Stimulated activated CD4-positive, alpha-beta T cell treated with anti-CD3 and anti-CD28 coated beads, Interleukin-1b, Interleukin-23, amount 100 ng/mL, for 1 hour (primary cell): ENCODE data around the gene QSOX1.

Experiments
- DNase-seq, 2 donors: peaks; one replicate each; pipeline ENCODE4 v3.0.0-alpha.2; 2020; ENCODE audit warnings: low read depth in 2 of 2

QSOX1 gene

GRCh38 chr1:180145446-180145845 lies 9.2 kb upstream of the QSOX1 start:
- no peak for DNase-seq

- DNase-seq, result no peak
Measured at GRCh38 chr1:180150982-180151381, 3.7 kb upstream of the QSOX1 start.

GRCh38 chr1:180151508-180151907 lies 3.2 kb upstream of the QSOX1 start:
- DNase-seq, result no peak

- DNase-seq, result no peak
Measured at GRCh38 chr1:180152588-180152987, 2.1 kb upstream of the QSOX1 start.

- DNase-seq, result no peak
Measured at GRCh38 chr1:180153032-180153431, 1.6 kb upstream of the QSOX1 start.

GRCh38 chr1:180154003-180154324 lies 705 bp upstream of the QSOX1 start:
- no peak for DNase-seq

GRCh38 chr1:180155182-180155682 lies 563 bp downstream of the QSOX1 start:
- DNase-seq, result no peak

GRCh38 chr1:180156201-180156600 lies 1.5 kb downstream of the QSOX1 start:
- DNase-seq, result no peak

GRCh38 chr1:180156631-180157091 lies 2.0 kb downstream of the QSOX1 start:
- no peak for DNase-seq

- no peak for DNase-seq
Measured at GRCh38 chr1:180157108-180157507, 2.4 kb downstream of the QSOX1 start.

GRCh38 chr1:180157576-180158057 lies 2.9 kb downstream of the QSOX1 start:
- DNase-seq, result no peak

- no peak for DNase-seq
Measured at GRCh38 chr1:180158149-180159147, 3.8 kb downstream of the QSOX1 start.

- DNase-seq, result no peak
Measured at GRCh38 chr1:180160357-180160756, 5.7 kb downstream of the QSOX1 start.

GRCh38 chr1:180163041-180163440 lies 8.4 kb downstream of the QSOX1 start:
- no peak for DNase-seq

GRCh38 chr1:180165096-180165495 lies 10.4 kb downstream of the QSOX1 start:
- no peak for DNase-seq

- DNase-seq, result no peak
Measured at GRCh38 chr1:180165509-180166435, 11.1 kb downstream of the QSOX1 start.

- DNase-seq, result no peak
Measured at GRCh38 chr1:180166436-180166800, 11.7 kb downstream of the QSOX1 start.

GRCh38 chr1:180167021-180167701 lies 12.5 kb downstream of the QSOX1 start:
- DNase-seq, result no peak

GRCh38 chr1:180167721-180168467 lies 13.2 kb downstream of the QSOX1 start:
- no peak for DNase-seq

GRCh38 chr1:180168786-180169639 lies 14.3 kb downstream of the QSOX1 start:
- DNase-seq, result no peak
